22Rv1 (cell line): ENCODE results near the gene SCAPER.

ENCODE experiments used
- ZFX ChIP-seq: fragments of 450-650 bp; IDR thresholded peaks from 2 replicates; pipeline ENCODE4 v1.6.1; 2017; ENCODE audit warnings: antibody characterized with exemption, borderline replicate concordance
- TF ChIP-seq, protein P1 (sequence below): fragments of 450-650 bp; IDR thresholded peaks from 2 replicates; pipeline ENCODE4 v1.5.1; 2017; ENCODE audit warnings: mild to moderate bottlenecking

- TF ChIP-seq, protein P1, sequence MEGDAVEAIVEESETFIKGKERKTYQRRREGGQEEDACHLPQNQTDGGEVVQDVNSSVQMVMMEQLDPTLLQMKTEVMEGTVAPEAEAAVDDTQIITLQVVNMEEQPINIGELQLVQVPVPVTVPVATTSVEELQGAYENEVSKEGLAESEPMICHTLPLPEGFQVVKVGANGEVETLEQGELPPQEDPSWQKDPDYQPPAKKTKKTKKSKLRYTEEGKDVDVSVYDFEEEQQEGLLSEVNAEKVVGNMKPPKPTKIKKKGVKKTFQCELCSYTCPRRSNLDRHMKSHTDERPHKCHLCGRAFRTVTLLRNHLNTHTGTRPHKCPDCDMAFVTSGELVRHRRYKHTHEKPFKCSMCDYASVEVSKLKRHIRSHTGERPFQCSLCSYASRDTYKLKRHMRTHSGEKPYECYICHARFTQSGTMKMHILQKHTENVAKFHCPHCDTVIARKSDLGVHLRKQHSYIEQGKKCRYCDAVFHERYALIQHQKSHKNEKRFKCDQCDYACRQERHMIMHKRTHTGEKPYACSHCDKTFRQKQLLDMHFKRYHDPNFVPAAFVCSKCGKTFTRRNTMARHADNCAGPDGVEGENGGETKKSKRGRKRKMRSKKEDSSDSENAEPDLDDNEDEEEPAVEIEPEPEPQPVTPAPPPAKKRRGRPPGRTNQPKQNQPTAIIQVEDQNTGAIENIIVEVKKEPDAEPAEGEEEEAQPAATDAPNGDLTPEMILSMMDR = no peak
- no peak for TF ChIP-seq ZFX
These were observed 230.3 kb downstream of the SCAPER start for GRCh38 chr15:76674883-76675282.
